Lung (tissue), 12 donors: Measurements from ENCODE around the gene PAX6. TPM values are rescaled to one million over a fixed set of nuclear protein-coding genes. Genes with fewer than 3 reads are reported as not detected.

Source experiments
- ATAC-seq: fragments of 200-7000 bp; cut with Tn5 transposase; one replicate; pipeline ENCODE4 v1.9.1; 2020; ENCODE audit warnings: moderate number of reproducible peaks; ENCODE audit not compliant: insufficient read depth, low FRiP score
- DNase-seq, 3 donors: peaks; one replicate each; pipeline ENCODE4 v3.0.0-alpha.2; 2013 to 2017
- H3K27ac ChIP-seq, 2 donors: one replicate each; pipeline ENCODE4 v1.5.1; 2013; ENCODE audit warnings: mild to moderate bottlenecking in 2 of 2, moderate library complexity in 2 of 2, control low read depth in 1 of 2, inconsistent platforms in 1 of 2, low read depth in 1 of 2, low read length in 1 of 2
- H3K27me3 ChIP-seq, 3 donors: one replicate each; pipeline ENCODE4 v1.5.1; 2013; ENCODE audit warnings: low read length in 2 of 3; ENCODE audit not compliant: control insufficient read depth in 3 of 3, insufficient read depth in 3 of 3
- H3K36me3 ChIP-seq, 4 donors: one replicate each; pipeline ENCODE4 v1.5.1; 2013; ENCODE audit warnings: low read length in 4 of 4, mild to moderate bottlenecking in 1 of 4, moderate library complexity in 1 of 4; ENCODE audit not compliant: control insufficient read depth in 4 of 4, insufficient read depth in 4 of 4
- H3K4me1 ChIP-seq, 5 donors: one replicate each; pipeline ENCODE4 v1.5.1; 2013; ENCODE audit warnings: low read length in 5 of 5, mild to moderate bottlenecking in 2 of 5, moderate library complexity in 1 of 5; ENCODE audit not compliant: control insufficient read depth in 5 of 5, insufficient read depth in 5 of 5
- H3K4me3 ChIP-seq: one replicate; pipeline ENCODE4 v1.5.1; 2013; ENCODE audit warnings: mild to moderate bottlenecking, control low read depth, moderate library complexity
- H3K9ac ChIP-seq, 2 donors: one replicate each; pipeline ENCODE4 v1.5.1; 2013; ENCODE audit warnings: low read length in 2 of 2, control low read depth in 1 of 2; ENCODE audit not compliant: insufficient read depth in 1 of 2
- H3K9me3 ChIP-seq, 4 donors: one replicate each; pipeline ENCODE4 v1.5.1; 2013; ENCODE audit warnings: low read length in 3 of 4, mild to moderate bottlenecking in 1 of 4, moderate library complexity in 1 of 4; ENCODE audit not compliant: control insufficient read depth in 4 of 4, insufficient read depth in 3 of 4
- WGBS, 2 donors: extraction: QIAGEN DNeasy Blood & Tissue Kit; methylation state at CpG; one replicate each; pipeline ENCODE4 v1.1.7; 2013; 5-methylcytosine and 5-hydroxymethylcytosine counted together
- polyA plus RNA-seq, 2 donors: library from polyadenylated mRNA; stranded (reverse); fragments of 200-250 nt; gene quantifications; one replicate each; pipeline ENCODE4 v1.2.1, GENCODE V29; 2013
- total RNA-seq, 2 donors: library from RNA; depleted of rRNA in 1 of 2; stranded (reverse); fragments of >200 nt in 1 of 2; gene quantifications; one replicate each; pipeline ENCODE4 v1.2.1, GENCODE V29; 2014 to 2021
- TF ChIP-seq, protein P1 (sequence below): IDR thresholded peaks from 2 replicates; pipeline ENCODE4 v1.5.1; 2012; ENCODE audit warnings: mild to moderate bottlenecking; ENCODE audit errors: control extremely low read depth, extremely low read depth
- donor health status: control.
- donor health status: control.
- donor health status: Bipolar disorder and iron deficiency.
- donor health status: healthy.
- donor health status: DM: yes; HTN: yes; CAD: no.

Gene PAX6
- total and polyA plus RNA-seq, 4 donors: 0.01 TPM; not detected in 3

DNA sequence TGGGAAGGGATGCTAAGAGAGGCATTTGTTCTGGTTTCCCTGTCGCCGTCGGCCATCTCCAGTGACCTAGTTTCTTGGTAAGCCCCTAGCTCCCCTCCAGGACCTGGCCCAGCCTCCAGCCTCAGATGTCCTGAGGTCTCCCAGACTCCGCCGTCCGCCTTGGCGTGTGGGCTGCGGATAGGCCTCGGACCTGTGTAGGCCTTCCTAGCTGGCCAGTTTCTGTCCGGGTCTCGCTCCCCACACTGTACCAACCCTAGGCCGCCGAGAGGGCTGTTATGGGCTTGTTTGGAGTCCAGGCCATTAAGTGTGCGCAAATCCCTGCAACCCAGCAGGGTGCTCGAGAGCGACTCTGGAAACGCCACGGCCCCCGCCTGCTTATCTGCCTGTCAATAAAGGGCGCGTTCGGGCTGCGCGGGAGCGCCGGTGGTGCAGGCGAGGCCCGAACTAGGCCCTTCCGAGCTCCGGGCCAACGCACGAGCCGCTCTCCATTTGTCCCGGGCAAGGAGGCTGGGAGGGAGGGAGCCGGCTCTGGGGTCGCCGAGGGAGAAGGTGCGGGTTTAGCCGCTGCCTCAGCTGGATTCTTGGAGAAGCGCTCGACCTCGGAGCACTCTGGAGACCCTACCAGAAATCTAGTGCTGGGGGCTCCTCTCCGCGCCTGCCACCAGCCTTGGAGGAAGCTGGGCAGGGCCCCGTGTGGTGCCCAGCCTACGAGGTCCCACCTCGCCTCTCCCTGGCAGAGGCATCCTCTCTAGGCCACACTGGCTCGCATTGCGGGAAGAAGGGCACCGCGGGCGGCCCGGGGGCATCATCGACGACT lies 8.7 kb upstream of the PAX6 start:
- ATAC-seq: no peak
- Histone ChIP-seq H3K9me3 (peaks cover 0 to 26% (median 0%) of the 10 kb centered on the region in 4 donors), H3K27me3 (peaks cover 34 to 98% (median 92%) of the 10 kb centered on the region in 3 donors), H3K4me1 (peaks cover 0 to 29% (median 7%) of the 10 kb centered on the region in 5 donors), H3K4me3 (no peak overlapping the region), H3K27ac (no peak overlapping the region), H3K36me3 (no peaks in the 10 kb centered on the region), H3K9ac (no peak overlapping the region)
- peak in 1 of 3 donors; percentile 14 for DNase-seq
- TF ChIP-seq, protein P1, sequence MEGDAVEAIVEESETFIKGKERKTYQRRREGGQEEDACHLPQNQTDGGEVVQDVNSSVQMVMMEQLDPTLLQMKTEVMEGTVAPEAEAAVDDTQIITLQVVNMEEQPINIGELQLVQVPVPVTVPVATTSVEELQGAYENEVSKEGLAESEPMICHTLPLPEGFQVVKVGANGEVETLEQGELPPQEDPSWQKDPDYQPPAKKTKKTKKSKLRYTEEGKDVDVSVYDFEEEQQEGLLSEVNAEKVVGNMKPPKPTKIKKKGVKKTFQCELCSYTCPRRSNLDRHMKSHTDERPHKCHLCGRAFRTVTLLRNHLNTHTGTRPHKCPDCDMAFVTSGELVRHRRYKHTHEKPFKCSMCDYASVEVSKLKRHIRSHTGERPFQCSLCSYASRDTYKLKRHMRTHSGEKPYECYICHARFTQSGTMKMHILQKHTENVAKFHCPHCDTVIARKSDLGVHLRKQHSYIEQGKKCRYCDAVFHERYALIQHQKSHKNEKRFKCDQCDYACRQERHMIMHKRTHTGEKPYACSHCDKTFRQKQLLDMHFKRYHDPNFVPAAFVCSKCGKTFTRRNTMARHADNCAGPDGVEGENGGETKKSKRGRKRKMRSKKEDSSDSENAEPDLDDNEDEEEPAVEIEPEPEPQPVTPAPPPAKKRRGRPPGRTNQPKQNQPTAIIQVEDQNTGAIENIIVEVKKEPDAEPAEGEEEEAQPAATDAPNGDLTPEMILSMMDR: no peak
- WGBS, 2 donors: 9 to 12% methylated on average over 54 to 55 of the region's 55 CpGs

DNA sequence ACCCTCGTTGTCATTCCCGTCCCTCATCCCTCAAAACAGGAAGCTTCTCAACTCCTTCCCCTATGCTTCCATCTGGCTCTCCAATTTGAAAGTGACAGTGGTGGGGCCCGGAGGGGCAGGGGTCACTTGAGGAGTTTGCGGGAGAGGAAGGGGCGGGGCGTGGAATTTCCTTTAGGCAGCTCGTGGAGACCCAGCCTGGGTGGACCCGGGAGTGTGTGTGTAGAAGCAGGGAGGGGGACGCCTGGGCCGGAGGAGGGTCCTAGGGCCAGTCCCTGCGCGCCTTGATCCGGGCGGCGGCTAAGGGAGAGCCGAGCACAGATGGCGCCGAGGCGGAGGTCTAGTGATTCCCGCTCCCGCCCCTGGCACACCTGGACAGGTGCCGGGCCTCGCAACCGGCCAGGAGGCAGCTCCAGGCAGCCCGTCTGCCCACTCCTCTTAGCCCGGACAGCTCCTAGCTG lies 7.8 kb upstream of the PAX6 start:
- H3K9me3 ChIP-seq: peaks cover 0 to 26% (median 0%) of the 10 kb centered on the region in 4 donors
- DNase-seq (peak in 1 of 3 donors; percentile 14), ATAC-seq (no peak)
- no peak overlapping the region for H3K9ac ChIP-seq
- no peaks in the 10 kb centered on the region for H3K36me3 ChIP-seq
- peaks cover 32 to 98% (median 89%) of the 10 kb centered on the region in 3 donors for H3K27me3 ChIP-seq
- TF ChIP-seq, protein P1: no peak
- H3K4me1 ChIP-seq: peaks cover 0 to 33% (median 7%) of the 10 kb centered on the region in 5 donors
- H3K4me3 ChIP-seq: no peak overlapping the region
- no peak overlapping the region for H3K27ac ChIP-seq
- WGBS, 2 donors: 8 to 9% methylated on average over 26 of the region's 26 CpGs

DNA sequence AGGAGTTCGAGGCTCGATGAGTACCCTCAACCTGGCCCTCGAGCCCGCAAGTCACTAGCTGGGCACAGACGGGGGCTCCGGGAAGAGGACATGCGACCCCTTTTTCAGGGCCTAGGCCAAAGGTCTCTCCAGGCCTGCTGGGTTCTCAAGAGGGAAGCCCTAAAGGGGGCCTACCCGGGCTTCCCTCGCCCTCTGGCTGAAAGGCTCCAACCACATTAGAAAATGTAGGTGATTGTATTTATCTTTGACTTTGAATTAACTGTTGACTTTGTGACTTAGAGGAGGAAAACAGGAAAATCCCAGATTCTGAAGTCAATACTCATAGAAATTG lies 7.3 kb upstream of the PAX6 start:
- WGBS, 2 donors: 6% methylated on average over 9 of the region's 9 CpGs
- Histone ChIP-seq H3K4me3 (no peak overlapping the region), H3K9me3 (peaks cover 0 to 21% (median 0%) of the 10 kb centered on the region in 4 donors), H3K36me3 (no peaks in the 10 kb centered on the region), H3K4me1 (peaks cover 0 to 36% (median 11%) of the 10 kb centered on the region in 5 donors), H3K9ac (no peak overlapping the region), H3K27ac (no peak overlapping the region), H3K27me3 (peaks cover 32 to 98% (median 87%) of the 10 kb centered on the region in 3 donors)
- TF ChIP-seq, protein P1: no peak
- DNase-seq: peak in 2 of 3 donors; percentile 7 to 11
- ATAC-seq: no peak
